ENCODE results near the gene PATZ1. TPM values are rescaled to one million over a fixed set of nuclear protein-coding genes. Genes with fewer than 3 reads are reported as not detected.

The PATZ1 gene
- total RNA-seq, 1 experiment from 2014 or later: 31.3 TPM

DNA sequence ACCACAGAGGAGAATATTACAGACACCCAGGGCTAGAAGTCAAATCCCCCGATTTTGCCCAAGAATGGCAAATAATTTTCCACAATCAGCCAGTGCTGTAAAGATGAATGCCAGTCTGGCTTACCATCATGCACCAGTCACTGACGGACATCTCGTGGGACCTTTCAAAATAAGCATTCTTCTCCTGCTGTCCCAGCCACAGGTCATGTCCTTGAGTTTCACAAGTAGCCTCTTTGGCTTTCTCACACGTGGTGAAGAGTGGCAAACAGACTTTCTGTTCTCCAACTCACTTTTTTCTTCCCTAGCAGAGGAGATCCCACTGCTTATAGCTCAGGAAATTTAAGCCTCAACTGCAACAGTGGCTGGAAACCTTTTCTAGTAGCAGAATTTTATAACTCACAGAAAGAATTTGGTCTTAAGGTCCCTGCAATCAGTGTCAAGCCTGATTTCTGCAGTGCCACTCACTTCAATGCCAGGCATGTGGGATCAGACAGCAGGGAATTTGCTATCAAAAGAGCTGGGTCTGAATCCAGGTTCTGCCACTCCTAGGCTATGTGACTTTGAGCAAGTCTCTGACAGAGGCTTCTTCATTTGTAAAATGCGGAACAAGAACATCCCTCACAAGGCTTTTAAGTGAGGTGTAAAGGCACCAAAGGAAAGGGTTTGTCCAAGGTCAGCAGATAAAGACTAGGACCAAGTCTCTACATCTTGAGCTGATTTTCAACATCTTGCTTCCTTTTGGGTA, 57.5 kb downstream of the PATZ1 start:
- Histone ChIP-seq H3K79me2 (ENCODE audit: low read length) (no peaks in the 10 kb centered on the region), H4K20me1 (ENCODE audit: low read length) (no peaks in the 10 kb centered on the region), H3K9ac (ENCODE audit: low read length) (no peak overlapping the region), H3K27ac (ENCODE audit: low read length) (no peak overlapping the region), H3K9me3 (ENCODE audit: low read length) (no peaks in the 10 kb centered on the region), H2AFZ (ENCODE audit: low read length) (no peak overlapping the region), H3K4me2 (ENCODE audit: low read length) (no peak overlapping the region), H3K27me3 (ENCODE audit: low read length) (no peaks in the 10 kb centered on the region), H3K4me3 (ENCODE audit: low read length) (no peak overlapping the region), H3K4me1 (ENCODE audit: insufficient read depth, low read length) (peaks cover 12% of the 10 kb centered on the region; the same call in 1 of the 2 replicates), H3F3A (ENCODE audit: low read length, unreplicated experiment) (no peaks in the 10 kb centered on the region), H3K36me3 (ENCODE audit: low read depth, low read length) (no peaks in the 10 kb centered on the region), H3K9me2 (replicated peaks; ENCODE audit: low read length) (no peaks in the 10 kb centered on the region)
- CTCF ChIA-PET: no interaction called here
- POLR2A ChIA-PET (ENCODE audit: unreplicated experiment): no interaction called here
- BruUV-seq (replicated peaks): no TSS peak
- ATAC-seq: no peak
- intact Hi-C loops (cut with micrococcal nuclease): no loop called here
- TF ChIP-seq EZH2phosphoT487 (IDR thresholded peaks at IDR 0.05; ENCODE audit: borderline replicate concordance, low read length): no peak
- DNase-seq: no peak

- ChIA-PET CTCF (no interaction called here), POLR2A (ENCODE audit: unreplicated experiment) (no interaction called here)
- H3F3A ChIP-seq (ENCODE audit: low read length, unreplicated experiment): no peaks in the 10 kb centered on the region
- TF ChIP-seq EZH2phosphoT487 (IDR thresholded peaks at IDR 0.05; ENCODE audit: borderline replicate concordance, low read length) (no peak), EZH2 (IDR thresholded peaks at IDR 0.05; ENCODE audit: low read length, unreplicated experiment) (no peak)
- TF ChIP-seq, protein P1, sequence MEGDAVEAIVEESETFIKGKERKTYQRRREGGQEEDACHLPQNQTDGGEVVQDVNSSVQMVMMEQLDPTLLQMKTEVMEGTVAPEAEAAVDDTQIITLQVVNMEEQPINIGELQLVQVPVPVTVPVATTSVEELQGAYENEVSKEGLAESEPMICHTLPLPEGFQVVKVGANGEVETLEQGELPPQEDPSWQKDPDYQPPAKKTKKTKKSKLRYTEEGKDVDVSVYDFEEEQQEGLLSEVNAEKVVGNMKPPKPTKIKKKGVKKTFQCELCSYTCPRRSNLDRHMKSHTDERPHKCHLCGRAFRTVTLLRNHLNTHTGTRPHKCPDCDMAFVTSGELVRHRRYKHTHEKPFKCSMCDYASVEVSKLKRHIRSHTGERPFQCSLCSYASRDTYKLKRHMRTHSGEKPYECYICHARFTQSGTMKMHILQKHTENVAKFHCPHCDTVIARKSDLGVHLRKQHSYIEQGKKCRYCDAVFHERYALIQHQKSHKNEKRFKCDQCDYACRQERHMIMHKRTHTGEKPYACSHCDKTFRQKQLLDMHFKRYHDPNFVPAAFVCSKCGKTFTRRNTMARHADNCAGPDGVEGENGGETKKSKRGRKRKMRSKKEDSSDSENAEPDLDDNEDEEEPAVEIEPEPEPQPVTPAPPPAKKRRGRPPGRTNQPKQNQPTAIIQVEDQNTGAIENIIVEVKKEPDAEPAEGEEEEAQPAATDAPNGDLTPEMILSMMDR (conservative IDR thresholded peaks at IDR 0.05; ENCODE audit: low read depth, low read length): no peak
- H3K4me3 ChIP-seq (ENCODE audit: low read length): no peak overlapping the region
- no peaks in the 10 kb centered on the region for H3K79me2 ChIP-seq (ENCODE audit: low read length)
- H3K27ac ChIP-seq (ENCODE audit: low read length): no peak overlapping the region
- no peaks in the 10 kb centered on the region for H3K36me3 ChIP-seq (ENCODE audit: low read depth, low read length)
- H3K9ac ChIP-seq (ENCODE audit: low read length): no peak overlapping the region
- H4K20me1 ChIP-seq (ENCODE audit: low read length): no peaks in the 10 kb centered on the region
- DNase-seq: no peak
- no peaks in the 10 kb centered on the region for H3K9me2 ChIP-seq (replicated peaks; ENCODE audit: low read length)
- H2AFZ ChIP-seq (ENCODE audit: low read length): no peak overlapping the region
- no TSS peak for BruUV-seq (replicated peaks)
- H3K27me3 ChIP-seq (ENCODE audit: low read length): no peaks in the 10 kb centered on the region
- H3K4me2 ChIP-seq (ENCODE audit: low read length): no peak overlapping the region
- H3K4me1 ChIP-seq (ENCODE audit: insufficient read depth, low read length): peaks cover 12% of the 10 kb centered on the region; the same call in 1 of the 2 replicates
- ATAC-seq: no peak
- H3K9me3 ChIP-seq (ENCODE audit: low read length): no peaks in the 10 kb centered on the region
- intact Hi-C loops (cut with micrococcal nuclease): no loop called here
Measured at GRCh38 chr22:31287818-31288495, 58.2 kb downstream of the PATZ1 start.

DNA sequence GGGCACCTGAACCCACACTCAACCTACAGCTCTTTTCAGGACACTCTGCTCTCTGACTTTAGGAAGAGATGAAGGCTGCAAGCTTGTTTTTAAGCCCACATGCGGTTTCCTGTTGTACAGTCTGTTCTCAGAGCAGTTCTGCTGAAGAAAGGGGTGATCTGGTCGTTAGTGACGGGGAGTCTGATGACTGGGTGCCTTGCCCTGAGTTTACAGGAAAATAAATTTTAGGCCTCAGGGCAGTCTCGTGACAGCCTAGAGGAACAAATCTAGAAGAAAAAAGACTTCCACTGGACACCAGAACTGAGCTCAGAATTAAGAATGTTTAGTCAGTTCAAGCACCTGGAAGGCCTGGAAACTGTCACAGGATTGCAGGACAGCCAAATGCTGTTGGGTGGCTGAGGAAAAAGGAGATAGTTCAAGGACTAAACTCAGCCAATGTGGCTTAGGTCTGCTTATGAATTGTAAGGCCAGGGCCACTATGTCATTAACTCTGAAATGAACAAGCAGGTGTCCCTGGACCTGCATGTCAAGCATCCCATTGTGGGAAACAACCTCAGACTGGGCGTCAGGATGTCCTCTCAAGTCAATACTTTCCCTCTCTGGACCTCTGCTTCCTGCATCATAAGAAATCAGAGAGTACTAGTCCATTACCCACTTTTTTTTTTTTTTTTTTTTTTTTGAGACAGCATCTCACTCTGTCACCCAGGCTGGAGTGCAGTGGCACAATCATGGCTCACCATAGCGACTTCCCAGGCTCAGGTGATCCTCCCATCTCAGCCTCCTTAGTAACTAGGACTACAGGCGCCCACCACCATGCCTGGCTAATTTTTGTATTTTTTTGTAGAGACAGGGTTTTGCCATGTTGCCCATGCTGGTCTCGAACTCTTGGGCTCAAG, 59.5 kb downstream of the PATZ1 start:
- no peaks in the 10 kb centered on the region for H3K36me3 ChIP-seq (ENCODE audit: low read depth, low read length)
- H4K20me1 ChIP-seq (ENCODE audit: low read length): no peaks in the 10 kb centered on the region
- no peak for ATAC-seq
- H3K4me3 ChIP-seq (ENCODE audit: low read length): no peak overlapping the region
- H3K9me2 ChIP-seq (replicated peaks; ENCODE audit: low read length): no peaks in the 10 kb centered on the region
- H3K9ac ChIP-seq (ENCODE audit: low read length): no peak overlapping the region
- no TSS peak for BruUV-seq (replicated peaks)
- H3K79me2 ChIP-seq (ENCODE audit: low read length): no peaks in the 10 kb centered on the region
- no peak overlapping the region for H3K27ac ChIP-seq (ENCODE audit: low read length)
- no peaks in the 10 kb centered on the region for H3K9me3 ChIP-seq (ENCODE audit: low read length)
- no peak for DNase-seq
- H3F3A ChIP-seq (ENCODE audit: low read length, unreplicated experiment): no peaks in the 10 kb centered on the region
- H3K27me3 ChIP-seq (ENCODE audit: low read length): no peaks in the 10 kb centered on the region
- H3K4me1 ChIP-seq (ENCODE audit: insufficient read depth, low read length): peaks cover 5% of the 10 kb centered on the region; the same call in 1 of the 2 replicates
- H2AFZ ChIP-seq (ENCODE audit: low read length): no peak overlapping the region
- CTCF ChIA-PET: no interaction called here
- intact Hi-C loops (cut with micrococcal nuclease): no loop called here
- no peak overlapping the region for H3K4me2 ChIP-seq (ENCODE audit: low read length)
- POLR2A ChIA-PET (ENCODE audit: unreplicated experiment): no interaction called here
- no peak for TF ChIP-seq EZH2 (IDR thresholded peaks at IDR 0.05; ENCODE audit: low read length, unreplicated experiment)
- TF ChIP-seq, protein P1 (conservative IDR thresholded peaks at IDR 0.05; ENCODE audit: low read depth, low read length): no peak
- no peak for TF ChIP-seq EZH2phosphoT487 (IDR thresholded peaks at IDR 0.05; ENCODE audit: borderline replicate concordance, low read length)

Measured in PC-3 (cell line).